Transverse colon (tissue), 3 donors: ENCODE results near the gene KRT71.

Experiments
- POLR2A ChIP-seq: fragments of 450-650 bp; IDR thresholded peaks from one replicate; pipeline ENCODE4 v1.6.1; 2016; ENCODE audit warnings: antibody characterized with exemption, mild to moderate bottlenecking, moderate library complexity
- TF ChIP-seq, protein P1 (sequence below), 5 experiments: fragments of 200-600 bp in 3 of 5; fragments of 450-650 bp in 2 of 5; sonication (generic) in 3 of 5; IDR thresholded peaks; 1 replicate in 2 of 5; 2 replicates in 3 of 5; pipeline ENCODE4 v1.5.1; 2016 to 2017; ENCODE audit warnings: antibody characterized with exemption in 5 of 5, inconsistent platforms in 3 of 5, mild to moderate bottlenecking in 2 of 5, moderate library complexity in 1 of 5

DNA sequence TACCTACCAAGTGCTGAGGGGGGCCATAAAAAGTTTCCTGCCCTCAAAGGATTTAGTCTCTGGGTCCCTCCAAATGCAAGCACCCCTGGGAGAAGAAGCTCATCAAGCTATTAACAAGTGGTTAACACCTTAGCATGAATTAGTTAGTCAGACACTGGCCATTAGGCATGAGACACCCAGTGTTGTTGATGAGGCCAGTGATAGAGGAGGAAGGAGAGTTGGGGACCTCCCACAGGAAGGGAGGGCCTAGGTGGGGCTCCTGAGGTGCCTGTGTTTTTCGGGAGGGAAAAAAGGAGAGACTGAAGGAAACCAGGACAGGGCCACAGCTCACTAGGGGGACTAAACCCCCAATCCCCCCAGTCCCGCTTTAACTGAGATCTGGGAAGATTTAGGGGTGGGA is 4.5 kb upstream of the KRT71 start:
- TF ChIP-seq, protein P1, sequence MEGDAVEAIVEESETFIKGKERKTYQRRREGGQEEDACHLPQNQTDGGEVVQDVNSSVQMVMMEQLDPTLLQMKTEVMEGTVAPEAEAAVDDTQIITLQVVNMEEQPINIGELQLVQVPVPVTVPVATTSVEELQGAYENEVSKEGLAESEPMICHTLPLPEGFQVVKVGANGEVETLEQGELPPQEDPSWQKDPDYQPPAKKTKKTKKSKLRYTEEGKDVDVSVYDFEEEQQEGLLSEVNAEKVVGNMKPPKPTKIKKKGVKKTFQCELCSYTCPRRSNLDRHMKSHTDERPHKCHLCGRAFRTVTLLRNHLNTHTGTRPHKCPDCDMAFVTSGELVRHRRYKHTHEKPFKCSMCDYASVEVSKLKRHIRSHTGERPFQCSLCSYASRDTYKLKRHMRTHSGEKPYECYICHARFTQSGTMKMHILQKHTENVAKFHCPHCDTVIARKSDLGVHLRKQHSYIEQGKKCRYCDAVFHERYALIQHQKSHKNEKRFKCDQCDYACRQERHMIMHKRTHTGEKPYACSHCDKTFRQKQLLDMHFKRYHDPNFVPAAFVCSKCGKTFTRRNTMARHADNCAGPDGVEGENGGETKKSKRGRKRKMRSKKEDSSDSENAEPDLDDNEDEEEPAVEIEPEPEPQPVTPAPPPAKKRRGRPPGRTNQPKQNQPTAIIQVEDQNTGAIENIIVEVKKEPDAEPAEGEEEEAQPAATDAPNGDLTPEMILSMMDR (IDR thresholded peaks at IDR 0.05) = no peak
- TF ChIP-seq POLR2A = no peak
